Measurements from ENCODE around the gene NHSL2. TPM values are rescaled to one million over a fixed set of nuclear protein-coding genes. Genes with fewer than 3 reads are reported as not detected.

The NHSL2 gene
- total and polyA plus RNA-seq, 2 of the 13 experiments (the other 11 are each of a cell fraction or from before 2014, with no cell fraction given), result not detected

GRCh38 chrX:72054779-72055489 lies 144.3 kb downstream of the NHSL2 start (continued):
- TF ChIP-seq, protein P1, sequence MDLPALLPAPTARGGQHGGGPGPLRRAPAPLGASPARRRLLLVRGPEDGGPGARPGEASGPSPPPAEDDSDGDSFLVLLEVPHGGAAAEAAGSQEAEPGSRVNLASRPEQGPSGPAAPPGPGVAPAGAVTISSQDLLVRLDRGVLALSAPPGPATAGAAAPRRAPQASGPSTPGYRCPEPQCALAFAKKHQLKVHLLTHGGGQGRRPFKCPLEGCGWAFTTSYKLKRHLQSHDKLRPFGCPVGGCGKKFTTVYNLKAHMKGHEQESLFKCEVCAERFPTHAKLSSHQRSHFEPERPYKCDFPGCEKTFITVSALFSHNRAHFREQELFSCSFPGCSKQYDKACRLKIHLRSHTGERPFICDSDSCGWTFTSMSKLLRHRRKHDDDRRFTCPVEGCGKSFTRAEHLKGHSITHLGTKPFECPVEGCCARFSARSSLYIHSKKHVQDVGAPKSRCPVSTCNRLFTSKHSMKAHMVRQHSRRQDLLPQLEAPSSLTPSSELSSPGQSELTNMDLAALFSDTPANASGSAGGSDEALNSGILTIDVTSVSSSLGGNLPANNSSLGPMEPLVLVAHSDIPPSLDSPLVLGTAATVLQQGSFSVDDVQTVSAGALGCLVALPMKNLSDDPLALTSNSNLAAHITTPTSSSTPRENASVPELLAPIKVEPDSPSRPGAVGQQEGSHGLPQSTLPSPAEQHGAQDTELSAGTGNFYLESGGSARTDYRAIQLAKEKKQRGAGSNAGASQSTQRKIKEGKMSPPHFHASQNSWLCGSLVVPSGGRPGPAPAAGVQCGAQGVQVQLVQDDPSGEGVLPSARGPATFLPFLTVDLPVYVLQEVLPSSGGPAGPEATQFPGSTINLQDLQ (CRISPR knock-in tag; IDR thresholded peaks at IDR 0.05), result no peak
- no peak for TF ChIP-seq ZNF720 (CRISPR knock-in tag; IDR thresholded peaks at IDR 0.05)
- no peak for TF ChIP-seq MXI1 (IDR thresholded peaks at IDR 0.05; ENCODE audit: borderline replicate concordance, low read depth, low read length)
- no peak for TF ChIP-seq PPARG (CRISPR knock-in tag; conservative IDR thresholded peaks at IDR 0.05)
- TF ChIP-seq CENPT (CRISPR knock-in tag; IDR thresholded peaks at IDR 0.05; ENCODE audit: low read depth), result no peak
- TF ChIP-seq GATAD1 (CRISPR knock-in tag; IDR thresholded peaks at IDR 0.05), result no peak
- TF ChIP-seq, protein P2, sequence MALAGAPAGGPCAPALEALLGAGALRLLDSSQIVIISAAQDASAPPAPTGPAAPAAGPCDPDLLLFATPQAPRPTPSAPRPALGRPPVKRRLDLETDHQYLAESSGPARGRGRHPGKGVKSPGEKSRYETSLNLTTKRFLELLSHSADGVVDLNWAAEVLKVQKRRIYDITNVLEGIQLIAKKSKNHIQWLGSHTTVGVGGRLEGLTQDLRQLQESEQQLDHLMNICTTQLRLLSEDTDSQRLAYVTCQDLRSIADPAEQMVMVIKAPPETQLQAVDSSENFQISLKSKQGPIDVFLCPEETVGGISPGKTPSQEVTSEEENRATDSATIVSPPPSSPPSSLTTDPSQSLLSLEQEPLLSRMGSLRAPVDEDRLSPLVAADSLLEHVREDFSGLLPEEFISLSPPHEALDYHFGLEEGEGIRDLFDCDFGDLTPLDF (CRISPR knock-in tag; IDR thresholded peaks at IDR 0.05), result no peak
- no peak for TF ChIP-seq NCOA5 (CRISPR knock-in tag; IDR thresholded peaks at IDR 0.05)
- no peak for TF ChIP-seq ZNF598 (CRISPR knock-in tag; IDR thresholded peaks at IDR 0.05; ENCODE audit: borderline replicate concordance)
- no peak for TF ChIP-seq ZNF660 (CRISPR knock-in tag; IDR thresholded peaks at IDR 0.05; ENCODE audit: borderline replicate concordance, low read depth)
- no peak for TF ChIP-seq PLRG1 (conservative IDR thresholded peaks at IDR 0.05)

Data from HepG2 (cell line).